Muscle layer of duodenum (tissue), 2 donors: ENCODE results near the gene CHCHD6.
"Not testable (repeated sequence)": the region's sequence is repeated elsewhere in the genome, so short reads cannot be mapped to it uniquely, and the experiment has no call there.

Experiments used
- H3K27ac ChIP-seq: one replicate; pipeline ENCODE4 v1.7.0; 2013; ENCODE audit warnings: mild to moderate bottlenecking, low read length
- H3K27me3 ChIP-seq: one replicate; pipeline ENCODE4 v1.7.0; 2013; ENCODE audit warnings: low read depth, mild to moderate bottlenecking, control low read depth, low read length
- H3K36me3 ChIP-seq, 2 donors: one replicate each; pipeline ENCODE4 v1.7.0; 2013; ENCODE audit warnings: low read length in 2 of 2, control low read depth in 1 of 2, mild to moderate bottlenecking in 1 of 2; ENCODE audit not compliant: insufficient read depth in 2 of 2, control insufficient read depth in 1 of 2
- H3K4me1 ChIP-seq, 2 donors: one replicate each; pipeline ENCODE4 v1.7.0; 2013; ENCODE audit warnings: low read length in 2 of 2, mild to moderate bottlenecking in 2 of 2, control low read depth in 1 of 2, moderate library complexity in 1 of 2; ENCODE audit not compliant: insufficient read depth in 2 of 2, control insufficient read depth in 1 of 2
- H3K4me3 ChIP-seq, 2 donors: one replicate each; pipeline ENCODE4 v1.7.0; 2013; ENCODE audit warnings: low read length in 2 of 2, low read depth in 1 of 2, mild to moderate bottlenecking in 1 of 2
- H3K9me3 ChIP-seq, 2 donors: one replicate each; pipeline ENCODE4 v1.7.0; 2013; ENCODE audit warnings: low read length in 2 of 2, control low read depth in 1 of 2, mild to moderate bottlenecking in 1 of 2; ENCODE audit not compliant: control insufficient read depth in 1 of 2
- donor health status: healthy.

Gene CHCHD6

DNA sequence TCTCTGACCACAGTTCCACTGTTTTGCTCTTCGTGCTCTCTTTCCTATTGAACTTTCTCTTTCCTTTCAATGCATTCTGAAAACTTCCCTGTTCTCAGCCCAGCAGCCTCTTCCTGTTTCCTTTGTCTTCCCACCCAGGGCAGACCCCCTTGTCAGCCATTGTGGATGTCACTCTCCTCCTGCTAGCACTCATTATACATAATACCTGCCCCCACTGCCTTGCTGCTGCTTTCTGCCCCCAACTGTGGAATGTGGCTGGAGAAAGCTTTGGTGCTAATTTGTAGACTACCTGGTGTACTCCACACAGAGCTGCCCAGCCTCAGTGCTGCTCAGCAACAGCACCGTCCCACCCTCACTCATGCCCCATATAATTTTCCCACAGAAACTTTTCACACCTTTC is 80.2 kb downstream of the CHCHD6 start:
- Histone ChIP-seq H3K4me3 (no peak overlapping the region), H3K36me3 (no peaks in the 10 kb centered on the region), H3K9me3 (no peaks in the 10 kb centered on the region), H3K27ac (no peak overlapping the region), H3K27me3 (no peaks in the 10 kb centered on the region), H3K4me1 (peaks cover 0 to 6% of the 10 kb centered on the region in 2 donors)

DNA sequence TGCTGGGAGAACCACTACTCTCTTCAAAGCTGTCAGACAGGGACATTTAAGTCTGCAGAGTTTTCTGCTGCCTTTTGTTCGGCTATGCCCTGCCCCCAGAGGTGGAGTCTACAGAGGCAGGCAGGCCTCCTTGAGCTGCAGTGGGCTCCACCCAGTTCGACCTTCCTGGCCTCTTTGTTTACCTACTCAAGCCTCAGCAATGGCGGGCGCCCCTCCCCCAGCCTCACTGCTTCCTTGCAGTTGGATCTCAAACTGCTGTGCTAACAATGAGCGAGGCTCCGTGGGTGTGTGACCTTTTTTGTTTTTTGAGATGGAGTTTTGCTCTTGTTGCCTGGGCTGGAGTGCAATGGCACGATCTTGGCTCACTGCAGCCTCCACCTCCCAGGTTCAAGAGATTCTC is 87.3 kb downstream of the CHCHD6 start:
- H3K4me1 ChIP-seq, H3K27ac ChIP-seq, H3K36me3 ChIP-seq, H3K4me3 ChIP-seq, H3K9me3 ChIP-seq, H3K27me3 ChIP-seq: not testable (repeated sequence)

DNA sequence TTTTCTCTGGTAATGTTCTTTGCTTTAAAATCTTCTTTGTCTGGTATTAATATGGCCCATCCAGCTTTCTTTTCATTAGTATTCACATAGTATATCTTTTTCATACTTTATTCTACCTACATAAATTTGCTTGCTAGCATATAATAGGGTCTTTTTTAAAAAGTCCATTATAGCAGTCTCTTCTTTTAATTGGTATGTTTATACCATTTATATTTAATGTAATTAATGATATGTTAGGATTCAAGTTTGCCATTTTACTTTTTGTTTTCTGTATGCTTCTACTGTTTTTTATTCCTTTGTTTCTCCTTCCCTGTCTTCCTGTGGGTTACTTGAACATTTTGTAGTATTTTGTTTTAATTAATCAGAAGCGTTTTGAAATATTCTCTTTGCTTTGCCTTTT is 89.0 kb downstream of the CHCHD6 start:
- H3K27ac ChIP-seq, result no peak overlapping the region
- H3K4me3 ChIP-seq, result no peak overlapping the region

DNA sequence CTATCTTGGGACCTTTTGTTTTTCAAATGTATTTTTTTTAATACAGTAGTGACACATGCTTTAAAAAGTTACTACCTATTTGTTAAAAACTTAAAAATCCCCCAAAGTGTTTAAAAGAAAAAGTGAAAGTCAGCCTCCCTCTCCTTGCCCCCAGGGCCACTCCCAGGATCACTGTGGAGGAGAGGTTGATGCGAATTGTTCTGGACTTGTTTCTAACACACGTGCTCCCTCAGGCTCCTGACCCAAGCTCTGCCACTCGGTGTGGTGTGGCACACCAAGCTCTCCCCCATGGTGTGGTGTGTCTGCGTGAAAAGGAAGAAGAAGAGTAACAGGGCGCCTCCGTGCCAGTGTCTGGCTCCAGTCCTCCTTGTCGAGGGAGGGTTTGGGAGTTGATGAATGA is 93.5 kb downstream of the CHCHD6 start:
- Histone ChIP-seq H3K4me3 (no peak overlapping the region), H3K36me3 (no peaks in the 10 kb centered on the region), H3K27ac (no peak overlapping the region), H3K9me3 (peaks cover 0 to 4% of the 10 kb centered on the region in 2 donors), H3K27me3 (no peaks in the 10 kb centered on the region), H3K4me1 (no peaks in the 10 kb centered on the region)

More for the DNA sequence above, 89.0 kb downstream of the CHCHD6 start:
- H3K36me3 ChIP-seq, result no peaks in the 10 kb centered on the region
- no peaks in the 10 kb centered on the region for H3K4me1 ChIP-seq
- H3K9me3 ChIP-seq, result no peaks in the 10 kb centered on the region
- no peaks in the 10 kb centered on the region for H3K27me3 ChIP-seq

DNA sequence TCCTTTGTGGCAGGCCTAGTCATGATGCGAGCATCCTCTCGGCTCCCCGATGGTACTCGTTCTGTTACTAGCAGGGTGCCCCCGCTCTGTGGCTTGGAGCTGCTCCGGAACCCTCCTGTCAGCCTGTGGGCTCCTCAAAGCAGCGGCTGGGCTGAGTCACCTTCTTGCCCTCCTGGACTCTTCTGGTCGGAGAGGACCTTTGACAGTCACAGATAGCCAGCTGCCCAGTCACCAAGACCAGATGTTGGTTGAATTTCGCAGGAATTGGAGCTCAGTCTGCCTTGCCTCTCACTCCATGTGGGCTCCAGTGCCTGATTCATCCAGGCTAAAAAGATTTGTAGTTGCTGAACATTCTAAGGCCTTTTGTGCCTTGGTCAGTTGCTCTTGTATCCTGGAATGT is 94.5 kb downstream of the CHCHD6 start:
- Histone ChIP-seq H3K4me3 (no peak overlapping the region), H3K36me3 (no peaks in the 10 kb centered on the region), H3K27ac (no peak overlapping the region), H3K4me1 (no peaks in the 10 kb centered on the region), H3K27me3 (no peaks in the 10 kb centered on the region), H3K9me3 (peaks cover 0 to 4% of the 10 kb centered on the region in 2 donors)

DNA sequence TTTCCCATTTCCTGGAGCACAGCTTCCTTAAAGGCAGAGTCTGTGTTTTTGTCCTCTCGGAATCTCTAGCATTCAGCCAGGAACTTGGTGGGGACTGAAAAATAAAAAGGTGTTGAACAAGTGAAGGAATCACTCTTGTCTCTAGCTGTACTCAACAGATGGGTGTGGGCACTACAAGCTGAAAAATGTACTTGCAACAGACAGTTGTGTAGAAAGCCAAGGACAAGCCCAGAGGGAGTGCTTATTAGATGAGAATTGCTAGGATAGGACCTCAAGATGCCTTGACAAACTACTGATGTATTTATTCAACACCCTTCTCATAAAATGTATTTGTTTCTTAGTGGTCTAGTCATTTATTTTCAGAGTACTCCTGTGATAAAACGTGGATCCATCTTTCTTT is 95.1 kb downstream of the CHCHD6 start:
- Histone ChIP-seq H3K9me3 (peaks cover 0 to 4% of the 10 kb centered on the region in 2 donors), H3K27me3 (no peaks in the 10 kb centered on the region), H3K36me3 (no peaks in the 10 kb centered on the region), H3K4me1 (no peaks in the 10 kb centered on the region), H3K4me3 (no peak overlapping the region), H3K27ac (no peak overlapping the region)

DNA sequence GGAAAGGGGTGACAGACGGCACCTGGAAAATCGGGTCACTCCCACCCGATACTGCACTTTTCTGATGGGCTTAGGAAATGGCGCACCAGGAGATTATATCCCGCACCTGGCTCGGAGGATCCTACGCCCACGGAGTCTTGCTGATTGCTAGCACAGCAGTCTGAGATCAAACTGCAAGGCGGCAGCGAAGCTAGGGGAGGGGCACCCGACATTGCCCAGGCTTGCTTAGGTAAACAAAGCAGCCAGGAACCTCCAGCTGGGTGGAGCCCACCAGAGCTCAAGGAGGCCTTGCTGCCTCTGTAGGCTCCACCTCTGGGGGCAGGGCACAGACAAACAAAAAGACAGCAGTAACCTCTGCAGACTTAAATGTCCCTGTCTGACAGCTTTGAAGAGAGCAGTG is 97.3 kb downstream of the CHCHD6 start:
- H3K36me3 ChIP-seq, H3K27me3 ChIP-seq, H3K4me1 ChIP-seq, H3K4me3 ChIP-seq, H3K9me3 ChIP-seq, H3K27ac ChIP-seq: not testable (repeated sequence)

DNA sequence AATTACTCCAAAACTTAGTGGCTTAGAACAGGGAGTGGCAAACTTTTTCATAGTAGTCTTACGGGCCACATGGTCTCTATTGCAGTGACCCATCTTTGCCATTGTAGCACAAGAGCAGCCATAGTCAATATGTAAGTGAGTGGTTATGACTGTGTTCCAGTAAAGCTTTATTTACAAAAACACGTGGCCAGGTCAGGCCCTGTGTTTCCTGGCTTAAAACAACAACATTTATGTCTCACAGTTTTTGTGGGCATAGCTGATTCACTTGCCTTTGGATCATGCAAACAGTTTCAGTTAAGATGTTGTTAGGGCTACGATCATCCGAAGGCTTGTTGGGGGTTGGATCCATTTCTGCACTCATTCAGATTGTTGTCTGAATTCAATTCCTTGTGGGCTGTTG is 103.8 kb downstream of the CHCHD6 start:
- Histone ChIP-seq H3K9me3 (peaks cover 0 to 6% of the 10 kb centered on the region in 2 donors), H3K36me3 (no peaks in the 10 kb centered on the region), H3K27me3 (no peaks in the 10 kb centered on the region), H3K4me3 (no peak overlapping the region), H3K27ac (no peak overlapping the region), H3K4me1 (no peaks in the 10 kb centered on the region)

DNA sequence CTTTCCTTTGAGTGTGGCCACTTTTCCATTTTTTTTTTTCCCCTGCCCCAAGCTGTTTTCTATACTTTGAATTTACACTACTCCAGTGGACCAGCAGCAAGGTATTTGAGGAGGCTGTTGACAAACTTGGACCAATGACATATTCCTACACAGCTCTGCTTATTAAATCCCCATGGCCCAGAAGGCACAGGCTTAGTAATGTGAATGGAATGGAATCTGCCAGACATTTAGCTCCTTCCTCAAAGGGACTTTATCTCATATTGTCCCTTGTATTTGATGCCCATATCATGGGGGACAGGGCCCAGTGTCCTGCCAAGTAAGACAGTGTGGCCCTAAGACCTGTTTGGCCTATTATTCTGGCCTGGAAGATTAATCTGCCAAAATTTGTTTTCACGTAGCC is 107.5 kb downstream of the CHCHD6 start:
- H3K27me3 ChIP-seq, result no peaks in the 10 kb centered on the region
- no peaks in the 10 kb centered on the region for H3K4me1 ChIP-seq
- H3K27ac ChIP-seq, result no peak overlapping the region
- H3K4me3 ChIP-seq, result no peak overlapping the region
- H3K9me3 ChIP-seq, result peaks cover 0 to 6% of the 10 kb centered on the region in 2 donors
- no peaks in the 10 kb centered on the region for H3K36me3 ChIP-seq

DNA sequence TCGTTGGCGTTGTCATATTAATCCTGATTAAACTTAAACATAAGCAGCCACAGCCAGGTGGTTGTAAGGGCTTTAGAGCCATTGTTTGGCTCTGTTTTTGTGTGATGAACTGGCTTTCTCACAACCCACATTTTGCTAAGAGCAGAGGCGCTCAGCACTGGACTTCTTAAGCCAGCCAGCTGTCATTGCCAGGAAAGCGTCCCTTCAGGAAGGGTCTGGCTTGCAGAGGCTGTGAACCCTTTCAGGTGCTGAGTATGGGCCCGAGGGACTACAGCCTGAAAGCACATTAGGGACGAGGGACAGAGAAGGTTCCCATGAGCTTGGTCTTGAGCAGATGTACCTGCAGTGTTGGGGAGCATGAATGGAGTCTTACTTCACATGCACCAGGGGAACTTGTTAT is 112.3 kb downstream of the CHCHD6 start:
- peaks cover 3 to 14% of the 10 kb centered on the region in 2 donors for H3K4me1 ChIP-seq

DNA sequence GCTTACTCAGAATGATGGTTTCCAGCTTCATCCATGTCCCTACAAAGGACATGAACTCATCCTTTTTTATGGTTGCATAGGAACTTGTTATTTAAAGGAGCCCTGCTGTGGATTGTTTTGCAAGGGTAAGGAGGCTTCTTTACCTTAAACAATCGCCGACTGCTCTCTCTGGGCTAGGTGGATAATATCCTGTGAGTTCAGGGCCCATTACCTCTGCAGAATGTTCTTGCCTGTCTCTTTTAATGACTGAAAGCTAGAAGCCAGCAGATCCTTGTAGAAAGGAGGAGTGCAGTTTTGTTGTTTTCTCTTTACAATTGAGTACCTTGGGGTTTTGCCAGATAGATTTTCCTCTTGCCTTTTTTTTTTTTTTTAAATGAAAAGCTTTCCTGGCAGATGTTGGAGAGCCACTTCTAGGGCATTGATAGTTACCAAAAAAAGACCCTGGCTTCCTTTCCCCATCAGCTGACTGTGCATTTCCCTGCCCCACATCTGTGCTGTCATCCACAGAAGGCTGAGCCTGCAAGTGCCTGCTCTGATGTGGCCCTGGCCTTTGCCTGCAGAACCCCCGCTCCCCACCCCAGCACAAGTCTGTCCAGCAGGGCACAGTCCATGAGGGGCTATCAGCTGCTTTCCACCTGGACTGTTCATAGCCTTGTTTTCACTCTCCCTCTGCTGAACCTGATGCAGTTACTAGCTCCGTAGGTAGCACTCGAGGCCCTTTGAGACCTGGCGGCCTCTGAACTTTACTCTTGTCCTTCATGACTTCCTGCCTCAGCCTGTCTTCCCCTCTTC is 113.1 kb downstream of the CHCHD6 start:
- Histone ChIP-seq H3K9me3 (no peaks in the 10 kb centered on the region), H3K4me1 (peaks cover 3 to 14% of the 10 kb centered on the region in 2 donors), H3K27me3 (no peaks in the 10 kb centered on the region), H3K27ac (no peak overlapping the region), H3K4me3 (no peak overlapping the region), H3K36me3 (no peaks in the 10 kb centered on the region)

More for the DNA sequence above, 112.3 kb downstream of the CHCHD6 start:
- H3K36me3 ChIP-seq, result no peaks in the 10 kb centered on the region
- no peaks in the 10 kb centered on the region for H3K27me3 ChIP-seq
- H3K4me3 ChIP-seq, result no peak overlapping the region
- H3K9me3 ChIP-seq, result no peaks in the 10 kb centered on the region
- no peak overlapping the region for H3K27ac ChIP-seq

DNA sequence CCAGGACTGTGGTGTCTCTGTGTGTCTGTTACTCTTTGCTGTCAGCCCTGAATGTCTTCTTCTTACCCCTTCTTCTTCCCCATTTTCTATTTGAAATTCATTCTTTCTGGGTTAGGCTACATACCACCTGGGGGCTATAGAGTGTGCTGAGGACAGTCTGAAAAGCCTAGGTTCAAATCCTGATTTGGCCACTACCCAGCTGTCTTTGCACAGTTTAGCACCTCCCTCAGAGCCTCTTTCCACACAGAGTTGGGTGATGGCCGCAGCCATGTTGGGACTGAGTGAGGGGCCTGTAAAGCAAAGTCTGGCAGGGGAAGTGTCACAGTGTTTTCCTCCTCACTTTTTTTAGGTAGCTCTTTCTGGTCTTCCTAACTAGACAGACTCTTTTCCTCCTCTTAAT is 113.7 kb downstream of the CHCHD6 start:
- Histone ChIP-seq H3K27me3 (no peaks in the 10 kb centered on the region), H3K9me3 (no peaks in the 10 kb centered on the region), H3K4me3 (no peak overlapping the region), H3K36me3 (no peaks in the 10 kb centered on the region), H3K27ac (no peak overlapping the region), H3K4me1 (peaks cover 3 to 14% of the 10 kb centered on the region in 2 donors)
